ENCODE measurements around the gene L3MBTL2.

DNA sequence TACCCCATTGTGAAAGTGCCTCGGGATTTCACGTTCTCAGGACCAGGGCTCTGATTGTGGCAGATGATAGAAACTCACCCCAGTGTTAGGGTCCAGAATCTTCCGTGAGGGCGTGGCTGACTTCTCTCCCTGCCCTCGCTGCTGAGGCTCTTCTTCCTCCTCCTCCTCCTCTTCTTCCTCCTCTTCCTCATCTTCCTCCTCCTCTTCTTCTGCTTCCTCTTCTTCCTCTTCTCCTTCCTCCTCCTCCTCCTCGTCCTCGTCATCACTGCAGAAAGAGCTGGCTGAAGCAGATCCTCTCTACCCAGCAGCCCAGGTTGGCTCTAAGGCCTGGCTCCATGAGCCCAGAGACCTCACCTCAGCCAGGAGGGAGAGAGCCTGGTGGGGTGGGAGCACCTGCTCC is 49.1 kb downstream of the L3MBTL2 start:
- TF ChIP-seq, protein P1, sequence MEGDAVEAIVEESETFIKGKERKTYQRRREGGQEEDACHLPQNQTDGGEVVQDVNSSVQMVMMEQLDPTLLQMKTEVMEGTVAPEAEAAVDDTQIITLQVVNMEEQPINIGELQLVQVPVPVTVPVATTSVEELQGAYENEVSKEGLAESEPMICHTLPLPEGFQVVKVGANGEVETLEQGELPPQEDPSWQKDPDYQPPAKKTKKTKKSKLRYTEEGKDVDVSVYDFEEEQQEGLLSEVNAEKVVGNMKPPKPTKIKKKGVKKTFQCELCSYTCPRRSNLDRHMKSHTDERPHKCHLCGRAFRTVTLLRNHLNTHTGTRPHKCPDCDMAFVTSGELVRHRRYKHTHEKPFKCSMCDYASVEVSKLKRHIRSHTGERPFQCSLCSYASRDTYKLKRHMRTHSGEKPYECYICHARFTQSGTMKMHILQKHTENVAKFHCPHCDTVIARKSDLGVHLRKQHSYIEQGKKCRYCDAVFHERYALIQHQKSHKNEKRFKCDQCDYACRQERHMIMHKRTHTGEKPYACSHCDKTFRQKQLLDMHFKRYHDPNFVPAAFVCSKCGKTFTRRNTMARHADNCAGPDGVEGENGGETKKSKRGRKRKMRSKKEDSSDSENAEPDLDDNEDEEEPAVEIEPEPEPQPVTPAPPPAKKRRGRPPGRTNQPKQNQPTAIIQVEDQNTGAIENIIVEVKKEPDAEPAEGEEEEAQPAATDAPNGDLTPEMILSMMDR (IDR thresholded peaks at IDR 0.05) = no peak
- no peak for TF ChIP-seq POLR2A (IDR thresholded peaks at IDR 0.05)
